Left ventricle myocardium superior (tissue), 1 donor: ENCODE data around the gene GRID1. TPM values are rescaled to one million over a fixed set of nuclear protein-coding genes. Genes with fewer than 3 reads are reported as not detected.
A peak's percentile ranks its signal among the peaks of the same experiment; 100 is the strongest.

ENCODE experiments used
- ATAC-seq: fragments of 200-7000 bp; cut with Tn5 transposase; one replicate; pipeline ENCODE4 v1.9.1; 2020; ENCODE audit warnings: mild to moderate bottlenecking, moderate library complexity
- DNase-seq: peaks from one replicate; pipeline ENCODE4 v3.0.0-alpha.2; 2020
- intact Hi-C: fragments of 100-400 bp; cut with micrococcal nuclease; formaldehyde crosslinking; loops from one replicate; pipeline ENCODE4 v1.11.0; 2022
- total RNA-seq: library from RNA; stranded (reverse); fragmentation: NEBNext Ultra II Directional; extraction: Animal tissue kit (Norgen Biotek cat#: 25700); gene quantifications from one replicate; pipeline ENCODE4 v1.2.1, GENCODE V29; 2021
- donor health status: DM: no; HTN: yes; CAD: no; lungs with severe emphysema.

GRID1 gene
- total RNA-seq, 1 donor from 2014 or later = 2.4 TPM

GRCh38 chr10:86007171-86007570 lies 359.4 kb downstream of the GRID1 start:
- intact Hi-C loops = no loop called here
- ATAC-seq (no peak), DNase-seq (no peak)

- intact Hi-C loops = no loop called here
- DNase-seq = no peak
- no peak for ATAC-seq
These were observed 362.3 kb downstream of the GRID1 start for GRCh38 chr10:86004337-86004736.

GRCh38 chr10:86003201-86003621 lies 363.4 kb downstream of the GRID1 start:
- intact Hi-C loops = no loop called here
- ATAC-seq (peak; percentile 99), DNase-seq (peak; percentile 61)

GRCh38 chr10:86001521-86001920 lies 365.1 kb downstream of the GRID1 start:
- ATAC-seq (no peak), DNase-seq (no peak)
- intact Hi-C loops = no loop called here

- ATAC-seq (no peak), DNase-seq (no peak)
- intact Hi-C loops = no loop called here
These were observed 369.1 kb downstream of the GRID1 start for GRCh38 chr10:85997544-85997943.

GRCh38 chr10:85995791-85996190 lies 370.8 kb downstream of the GRID1 start:
- intact Hi-C loops = no loop called here
- DNase-seq (no peak), ATAC-seq (peak; percentile 50)

- intact Hi-C loops = no loop called here
- no peak for DNase-seq
- ATAC-seq = no peak
These were observed 372.6 kb downstream of the GRID1 start for GRCh38 chr10:85993840-85994507.

GRCh38 chr10:85993140-85993539 lies 373.5 kb downstream of the GRID1 start:
- DNase-seq (no peak), ATAC-seq (no peak)
- intact Hi-C loops = no loop called here

GRCh38 chr10:85992324-85992723 lies 374.3 kb downstream of the GRID1 start:
- intact Hi-C loops = no loop called here
- no peak for ATAC-seq

GRCh38 chr10:85986777-85987176 lies 379.8 kb downstream of the GRID1 start:
- intact Hi-C loops = no loop called here
- ATAC-seq (no peak), DNase-seq (no peak)

More at GRCh38 chr10:85992324-85992723, 374.3 kb downstream of the GRID1 start:
- DNase-seq = no peak

- no peak for DNase-seq
- intact Hi-C loops = no loop called here
- ATAC-seq = no peak
These were observed 383.5 kb downstream of the GRID1 start for GRCh38 chr10:85983051-85983450.

GRCh38 chr10:85979598-85979997 lies 387.0 kb downstream of the GRID1 start:
- intact Hi-C loops = no loop called here
- DNase-seq (no peak), ATAC-seq (no peak)

- intact Hi-C loops = no loop called here
- ATAC-seq = no peak
These were observed 387.8 kb downstream of the GRID1 start for GRCh38 chr10:85978566-85979358.

GRCh38 chr10:85977642-85978041 lies 389.0 kb downstream of the GRID1 start:
- intact Hi-C loops = no loop called here

More at GRCh38 chr10:85978566-85979358, 387.8 kb downstream of the GRID1 start:
- no peak for DNase-seq

GRCh38 chr10:85976267-85976793 lies 390.3 kb downstream of the GRID1 start:
- intact Hi-C loops = no loop called here
- no peak for ATAC-seq
- no peak for DNase-seq

More at GRCh38 chr10:85977642-85978041, 389.0 kb downstream of the GRID1 start:
- ATAC-seq (no peak), DNase-seq (no peak)

- ATAC-seq = no peak
- no peak for DNase-seq
- intact Hi-C loops = no loop called here
These were observed 395.1 kb downstream of the GRID1 start for GRCh38 chr10:85971494-85971893.

- intact Hi-C loops = no loop called here
- ATAC-seq (no peak), DNase-seq (no peak)
These were observed 399.0 kb downstream of the GRID1 start for GRCh38 chr10:85967594-85967993.

- no peak for ATAC-seq
- intact Hi-C loops = no loop called here
- no peak for DNase-seq
These were observed 405.0 kb downstream of the GRID1 start for GRCh38 chr10:85961479-85962067.

GRCh38 chr10:85961073-85961472 lies 405.5 kb downstream of the GRID1 start:
- DNase-seq (no peak), ATAC-seq (no peak)
- intact Hi-C loops = no loop called here

GRCh38 chr10:85959239-85959638 lies 407.4 kb downstream of the GRID1 start:
- intact Hi-C loops = no loop called here
- ATAC-seq (no peak), DNase-seq (no peak)
